H9 (cell line): Measurements from ENCODE around the gene RCOR2. TPM values are rescaled to one million over a fixed set of nuclear protein-coding genes. Genes with fewer than 3 reads are reported as not detected.
A peak's percentile ranks its signal among the peaks of the same experiment; 100 is the strongest.

Experiments
- DNase-seq: peaks from one replicate; pipeline ENCODE4 v3.0.0-alpha.2; 2017
- H2AFZ ChIP-seq: one replicate; pipeline ENCODE4 v1.6.1; 2013; ENCODE audit warnings: mild to moderate bottlenecking, low read length, control low read depth, moderate library complexity
- H2AK5ac ChIP-seq: 2 replicates; pipeline ENCODE4 v1.6.1; 2013; ENCODE audit warnings: low read length, control low read depth, mixed read lengths; ENCODE audit not compliant: insufficient read length
- H2BK120ac ChIP-seq: one replicate; pipeline ENCODE4 v1.6.1; 2013; ENCODE audit warnings: low read depth, mild to moderate bottlenecking, low read length, control low read depth, inconsistent platforms; ENCODE audit not compliant: poor library complexity, severe bottlenecking
- H2BK12ac ChIP-seq: 2 replicates; pipeline ENCODE4 v1.6.1; 2013; ENCODE audit warnings: low read length, control low read depth, mixed read lengths, low read depth; ENCODE audit not compliant: insufficient read length
- H2BK15ac ChIP-seq: 2 replicates; pipeline ENCODE4 v1.6.1; 2013; ENCODE audit warnings: low read depth, low read length, control low read depth
- H2BK20ac ChIP-seq: one replicate; pipeline ENCODE4 v1.6.1; 2013; ENCODE audit warnings: low read depth, mild to moderate bottlenecking, low read length, control low read depth, inconsistent platforms; ENCODE audit not compliant: poor library complexity, severe bottlenecking
- H2BK5ac ChIP-seq: 2 replicates; pipeline ENCODE4 v1.6.1; 2013; ENCODE audit warnings: low read length, control low read depth, mixed read lengths; ENCODE audit not compliant: insufficient read length
- H3K14ac ChIP-seq: 2 replicates; pipeline ENCODE4 v1.6.1; 2013; ENCODE audit warnings: low read length, control low read depth; ENCODE audit not compliant: insufficient read depth
- H3K18ac ChIP-seq: 2 replicates; pipeline ENCODE4 v1.6.1; 2013; ENCODE audit warnings: low read depth, mild to moderate bottlenecking, mixed read lengths, low read length, control low read depth; ENCODE audit not compliant: insufficient read length
- H3K23ac ChIP-seq: 2 replicates; pipeline ENCODE4 v1.6.1; 2013; ENCODE audit warnings: low read length, control low read depth, mixed read lengths, low read depth; ENCODE audit not compliant: insufficient read length
- H3K23me2 ChIP-seq: 2 replicates; pipeline ENCODE4 v1.6.1; 2013; ENCODE audit warnings: low read depth, mild to moderate bottlenecking, mixed read lengths, low read length, control low read depth; ENCODE audit not compliant: insufficient read length, poor library complexity, severe bottlenecking
- H3K27ac ChIP-seq: 2 replicates; pipeline ENCODE4 v1.5.1; 2013; ENCODE audit warnings: low read length, control low read depth, mixed read lengths, low read depth; ENCODE audit not compliant: insufficient read length
- H3K27me3 ChIP-seq: 2 replicates; pipeline ENCODE4 v1.6.1; 2013; ENCODE audit warnings: low read length, control low read depth, inconsistent platforms; ENCODE audit not compliant: insufficient read depth
- H3K4ac ChIP-seq: 2 replicates; pipeline ENCODE4 v1.6.1; 2013; ENCODE audit warnings: low read depth, mild to moderate bottlenecking, control low read depth, inconsistent platforms, low read length, moderate library complexity
- H3K4me1 ChIP-seq: 2 replicates; pipeline ENCODE4 v1.6.1; 2013; ENCODE audit warnings: low read length, control low read depth, inconsistent platforms; ENCODE audit not compliant: insufficient read depth
- H3K4me2 ChIP-seq: 2 replicates; pipeline ENCODE4 v1.6.1; 2013; ENCODE audit warnings: low read length, control low read depth, mixed read lengths; ENCODE audit not compliant: insufficient read length, insufficient read depth
- H3K56ac ChIP-seq: 2 replicates; pipeline ENCODE4 v1.6.1; 2013; ENCODE audit warnings: low read depth, mild to moderate bottlenecking, mixed read lengths, low read length, control low read depth; ENCODE audit not compliant: insufficient read length
- H3K79me1 ChIP-seq: 2 replicates; pipeline ENCODE4 v1.6.1; 2013; ENCODE audit warnings: low read depth, mild to moderate bottlenecking, moderate library complexity, low read length, control low read depth, inconsistent platforms; ENCODE audit not compliant: insufficient read depth, poor library complexity, severe bottlenecking
- H3K79me2 ChIP-seq: 2 replicates; pipeline ENCODE4 v1.6.1; 2013; ENCODE audit warnings: low read length, control low read depth, inconsistent platforms; ENCODE audit not compliant: insufficient read depth
- H3K9ac ChIP-seq: 2 replicates; pipeline ENCODE4 v1.6.1; 2013; ENCODE audit warnings: low read length, control low read depth, mixed read lengths; ENCODE audit not compliant: insufficient read length; ENCODE audit errors: extremely low read depth
- H3K9me3 ChIP-seq: one replicate; pipeline ENCODE4 v1.6.1; 2013; ENCODE audit warnings: low read depth, low read length, inconsistent platforms; ENCODE audit not compliant: control insufficient read depth
- H3T11ph ChIP-seq: one replicate; pipeline ENCODE4 v1.6.1; 2013; ENCODE audit warnings: mild to moderate bottlenecking, low read length, control low read depth, inconsistent platforms
- H4K20me1 ChIP-seq: one replicate; pipeline ENCODE4 v1.6.1; 2013; ENCODE audit not compliant: control insufficient read depth, insufficient read length, insufficient read depth
- H4K5ac ChIP-seq: 2 replicates; pipeline ENCODE4 v1.6.1; 2013; ENCODE audit warnings: low read depth, mild to moderate bottlenecking, mixed read lengths, low read length, control low read depth; ENCODE audit not compliant: insufficient read length
- H4K8ac ChIP-seq: replicated peaks from 2 replicates; pipeline ENCODE4 v1.6.1; 2013; ENCODE audit warnings: low read length, control low read depth, mixed read lengths, low read depth; ENCODE audit not compliant: insufficient read length
- H4K91ac ChIP-seq: 2 replicates; pipeline ENCODE4 v1.6.1; 2013; ENCODE audit warnings: low read depth, mild to moderate bottlenecking, moderate library complexity, mixed read lengths, low read length, control low read depth; ENCODE audit not compliant: insufficient read length
- H3K27ac Mint-ChIP-seq, 3 experiments: 2 replicates in 2 of 3; 3 replicates in 1 of 3; pipeline ENCODE4 v1.8.0; 2020 to 2021; ENCODE audit warnings: mixed read lengths in 3 of 3, mild to moderate bottlenecking in 1 of 3, moderate library complexity in 1 of 3
- H3K27me3 Mint-ChIP-seq: 2 replicates; pipeline ENCODE4 v1.8.0; 2021; ENCODE audit warnings: low read depth, mild to moderate bottlenecking, moderate library complexity, mixed read lengths
- H3K36me3 Mint-ChIP-seq, 3 experiments: 2 replicates in 2 of 3; 3 replicates in 1 of 3; pipeline ENCODE4 v1.8.0; 2020 to 2021; ENCODE audit warnings: low read depth in 3 of 3, mixed read lengths in 3 of 3; ENCODE audit not compliant: insufficient read depth in 1 of 3
- H3K4me1 Mint-ChIP-seq, 2 experiments: 2 replicates each; pipeline ENCODE4 v1.8.0; 2020; ENCODE audit warnings: mixed read lengths in 2 of 2
- H3K4me3 Mint-ChIP-seq, 2 experiments: 2 replicates in 1 of 2; 3 replicates in 1 of 2; pipeline ENCODE4 v1.8.0; 2020 to 2021; ENCODE audit warnings: mild to moderate bottlenecking in 2 of 2, mixed read lengths in 2 of 2, moderate library complexity in 1 of 2
- H3K9me3 Mint-ChIP-seq, 2 experiments: 2 replicates in 1 of 2; 3 replicates in 1 of 2; pipeline ENCODE4 v1.8.0; 2020; ENCODE audit warnings: mild to moderate bottlenecking in 2 of 2, mixed read lengths in 2 of 2, moderate library complexity in 1 of 2
- WGBS: extraction: QIAGEN DNeasy Blood & Tissue Kit; methylation state at CpG from one replicate; pipeline ENCODE4 v1.1.7; 2013; ENCODE audit warnings: missing lambda C conversion rate, low lambda C conversion rate, mixed read lengths; ENCODE audit not compliant: insufficient read length; ENCODE audit errors: extremely low coverage; 5-methylcytosine and 5-hydroxymethylcytosine counted together
- total RNA-seq: library from RNA; stranded (reverse); gene quantifications from 2 replicates; pipeline ENCODE4 v1.2.1, GENCODE V29; 2021
- TF ChIP-seq, protein P1 (sequence below): fragments of 200-600 bp; sonication (generic); conservative IDR thresholded peaks from 3 replicates; pipeline ENCODE4 v1.8.0; 2021; ENCODE audit warnings: antibody characterized with exemption, mild to moderate bottlenecking

RCOR2 gene
- total RNA-seq, 1 experiment from 2014 or later: 118 TPM

DNA sequence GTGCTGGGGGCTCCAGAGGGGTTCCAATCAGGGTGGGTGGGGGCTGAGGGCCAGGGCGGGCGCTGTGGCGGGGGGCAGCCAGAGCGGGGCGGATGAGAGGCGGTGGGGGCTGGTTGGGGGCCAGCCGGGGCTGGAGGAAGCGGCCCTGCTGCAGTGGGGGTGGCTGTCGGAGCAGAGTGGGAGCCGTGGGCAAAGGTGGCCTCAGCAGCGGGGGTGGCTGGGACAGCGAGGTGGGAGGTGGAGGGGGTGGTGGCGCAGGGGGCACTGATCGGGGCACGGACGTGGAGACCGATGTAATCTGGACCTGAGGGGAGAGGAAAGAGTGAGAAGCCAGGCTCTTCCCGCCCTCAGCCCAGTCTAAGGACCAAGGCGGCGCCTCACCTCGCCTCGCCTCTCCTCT, 5.1 kb downstream of the RCOR2 start:
- Histone ChIP-seq H2BK5ac (no peak overlapping the region), H4K5ac (no peak overlapping the region), H2BK20ac (no peak overlapping the region), H4K20me1 (no peaks in the 10 kb centered on the region), H2BK120ac (no peak overlapping the region), H2AK5ac (no peak overlapping the region), H3K14ac (no peak overlapping the region), H3K79me2 (peaks cover 5% of the 10 kb centered on the region; the same call in 1 of the 2 replicates), H3K4ac (no peak overlapping the region), H3K27me3 (no peaks in the 10 kb centered on the region), H3K23ac (no peak overlapping the region), H3K79me1 (no peaks in the 10 kb centered on the region), H3K18ac (no peak overlapping the region), H3K23me2 (peaks cover 11% of the 10 kb centered on the region), H3K56ac (no peak overlapping the region), H3K9ac (no peak overlapping the region), H3K27ac (no peak overlapping the region), H4K91ac (no peak overlapping the region), H2BK12ac (no peak overlapping the region), H3K9me3 (no peaks in the 10 kb centered on the region), H2AFZ (no peak overlapping the region), H3T11ph (no peak overlapping the region), H3K4me2 (no peak overlapping the region), H3K4me1 (no peaks in the 10 kb centered on the region; the same call in 1 of the 2 replicates), H2BK15ac (no peak overlapping the region), H4K8ac (no peak overlapping the region)
- H3K4me1 Mint-ChIP-seq: peaks cover 30 to 58% of the 10 kb centered on the region in 2 experiments
- TF ChIP-seq, protein P1, sequence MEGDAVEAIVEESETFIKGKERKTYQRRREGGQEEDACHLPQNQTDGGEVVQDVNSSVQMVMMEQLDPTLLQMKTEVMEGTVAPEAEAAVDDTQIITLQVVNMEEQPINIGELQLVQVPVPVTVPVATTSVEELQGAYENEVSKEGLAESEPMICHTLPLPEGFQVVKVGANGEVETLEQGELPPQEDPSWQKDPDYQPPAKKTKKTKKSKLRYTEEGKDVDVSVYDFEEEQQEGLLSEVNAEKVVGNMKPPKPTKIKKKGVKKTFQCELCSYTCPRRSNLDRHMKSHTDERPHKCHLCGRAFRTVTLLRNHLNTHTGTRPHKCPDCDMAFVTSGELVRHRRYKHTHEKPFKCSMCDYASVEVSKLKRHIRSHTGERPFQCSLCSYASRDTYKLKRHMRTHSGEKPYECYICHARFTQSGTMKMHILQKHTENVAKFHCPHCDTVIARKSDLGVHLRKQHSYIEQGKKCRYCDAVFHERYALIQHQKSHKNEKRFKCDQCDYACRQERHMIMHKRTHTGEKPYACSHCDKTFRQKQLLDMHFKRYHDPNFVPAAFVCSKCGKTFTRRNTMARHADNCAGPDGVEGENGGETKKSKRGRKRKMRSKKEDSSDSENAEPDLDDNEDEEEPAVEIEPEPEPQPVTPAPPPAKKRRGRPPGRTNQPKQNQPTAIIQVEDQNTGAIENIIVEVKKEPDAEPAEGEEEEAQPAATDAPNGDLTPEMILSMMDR: no peak
- H3K9me3 Mint-ChIP-seq: no peaks in the 10 kb centered on the region
- WGBS: no CpG with 5 or more reads among the region's 22 CpGs
- H3K27me3 Mint-ChIP-seq: no peaks in the 10 kb centered on the region; the same call in 1 of the 2 replicates
- H3K4me3 Mint-ChIP-seq: no peak overlapping the region
- H3K27ac Mint-ChIP-seq: peak overlapping the region; percentile 53 to 91 (median 54); a peak in 3 of 7 replicates
- H3K36me3 Mint-ChIP-seq: peaks cover 15 to 35% (median 31%) of the 10 kb centered on the region in 3 experiments; a peak in 6 of 7 replicates
- DNase-seq: no peak
